ENCODE measurements around the gene KCNMB3.

- TF ChIP-seq SALL2 (tag by site-specific recombination; IDR thresholded peaks at IDR 0.05; ENCODE audit: borderline replicate concordance) (no peak), CTCF (tag by site-specific recombination; IDR thresholded peaks at IDR 0.05) (no peak), ZNF747 (tag by site-specific recombination; IDR thresholded peaks at IDR 0.05) (no peak), ZNF768 (tag by site-specific recombination; IDR thresholded peaks at IDR 0.05) (no peak), ZFP3 (tag by site-specific recombination; IDR thresholded peaks at IDR 0.05; ENCODE audit: low read depth) (no peak), HOXC10 (CRISPR knock-in tag; IDR thresholded peaks at IDR 0.05) (no peak), ZNF16 (tag by site-specific recombination; IDR thresholded peaks at IDR 0.05; ENCODE audit: low read depth) (no peak), ZNF274 (IDR thresholded peaks at IDR 0.05; ENCODE audit: low read length) (no peak), ZNF274 (tag by site-specific recombination; IDR thresholded peaks at IDR 0.05; ENCODE audit: borderline replicate concordance) (no peak), ZNF501 (tag by site-specific recombination; IDR thresholded peaks at IDR 0.05) (no peak), OVOL3 (tag by site-specific recombination; IDR thresholded peaks at IDR 0.05) (no peak), SP7 (tag by site-specific recombination; IDR thresholded peaks at IDR 0.05) (no peak)
- TF ChIP-seq, protein P1, sequence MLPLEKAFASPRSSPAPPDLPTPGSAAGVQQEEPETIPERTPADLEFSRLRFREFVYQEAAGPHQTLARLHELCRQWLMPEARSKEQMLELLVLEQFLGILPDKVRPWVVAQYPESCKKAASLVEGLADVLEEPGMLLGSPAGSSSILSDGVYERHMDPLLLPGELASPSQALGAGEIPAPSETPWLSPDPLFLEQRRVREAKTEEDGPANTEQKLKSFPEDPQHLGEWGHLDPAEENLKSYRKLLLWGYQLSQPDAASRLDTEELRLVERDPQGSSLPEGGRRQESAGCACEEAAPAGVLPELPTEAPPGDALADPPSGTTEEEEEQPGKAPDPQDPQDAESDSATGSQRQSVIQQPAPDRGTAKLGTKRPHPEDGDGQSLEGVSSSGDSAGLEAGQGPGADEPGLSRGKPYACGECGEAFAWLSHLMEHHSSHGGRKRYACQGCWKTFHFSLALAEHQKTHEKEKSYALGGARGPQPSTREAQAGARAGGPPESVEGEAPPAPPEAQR (tag by site-specific recombination; IDR thresholded peaks at IDR 0.05), result no peak
- TF ChIP-seq, protein P2, sequence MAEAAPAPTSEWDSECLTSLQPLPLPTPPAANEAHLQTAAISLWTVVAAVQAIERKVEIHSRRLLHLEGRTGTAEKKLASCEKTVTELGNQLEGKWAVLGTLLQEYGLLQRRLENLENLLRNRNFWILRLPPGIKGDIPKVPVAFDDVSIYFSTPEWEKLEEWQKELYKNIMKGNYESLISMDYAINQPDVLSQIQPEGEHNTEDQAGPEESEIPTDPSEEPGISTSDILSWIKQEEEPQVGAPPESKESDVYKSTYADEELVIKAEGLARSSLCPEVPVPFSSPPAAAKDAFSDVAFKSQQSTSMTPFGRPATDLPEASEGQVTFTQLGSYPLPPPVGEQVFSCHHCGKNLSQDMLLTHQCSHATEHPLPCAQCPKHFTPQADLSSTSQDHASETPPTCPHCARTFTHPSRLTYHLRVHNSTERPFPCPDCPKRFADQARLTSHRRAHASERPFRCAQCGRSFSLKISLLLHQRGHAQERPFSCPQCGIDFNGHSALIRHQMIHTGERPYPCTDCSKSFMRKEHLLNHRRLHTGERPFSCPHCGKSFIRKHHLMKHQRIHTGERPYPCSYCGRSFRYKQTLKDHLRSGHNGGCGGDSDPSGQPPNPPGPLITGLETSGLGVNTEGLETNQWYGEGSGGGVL (tag by site-specific recombination; IDR thresholded peaks at IDR 0.05), result no peak
- TF ChIP-seq, protein P3, sequence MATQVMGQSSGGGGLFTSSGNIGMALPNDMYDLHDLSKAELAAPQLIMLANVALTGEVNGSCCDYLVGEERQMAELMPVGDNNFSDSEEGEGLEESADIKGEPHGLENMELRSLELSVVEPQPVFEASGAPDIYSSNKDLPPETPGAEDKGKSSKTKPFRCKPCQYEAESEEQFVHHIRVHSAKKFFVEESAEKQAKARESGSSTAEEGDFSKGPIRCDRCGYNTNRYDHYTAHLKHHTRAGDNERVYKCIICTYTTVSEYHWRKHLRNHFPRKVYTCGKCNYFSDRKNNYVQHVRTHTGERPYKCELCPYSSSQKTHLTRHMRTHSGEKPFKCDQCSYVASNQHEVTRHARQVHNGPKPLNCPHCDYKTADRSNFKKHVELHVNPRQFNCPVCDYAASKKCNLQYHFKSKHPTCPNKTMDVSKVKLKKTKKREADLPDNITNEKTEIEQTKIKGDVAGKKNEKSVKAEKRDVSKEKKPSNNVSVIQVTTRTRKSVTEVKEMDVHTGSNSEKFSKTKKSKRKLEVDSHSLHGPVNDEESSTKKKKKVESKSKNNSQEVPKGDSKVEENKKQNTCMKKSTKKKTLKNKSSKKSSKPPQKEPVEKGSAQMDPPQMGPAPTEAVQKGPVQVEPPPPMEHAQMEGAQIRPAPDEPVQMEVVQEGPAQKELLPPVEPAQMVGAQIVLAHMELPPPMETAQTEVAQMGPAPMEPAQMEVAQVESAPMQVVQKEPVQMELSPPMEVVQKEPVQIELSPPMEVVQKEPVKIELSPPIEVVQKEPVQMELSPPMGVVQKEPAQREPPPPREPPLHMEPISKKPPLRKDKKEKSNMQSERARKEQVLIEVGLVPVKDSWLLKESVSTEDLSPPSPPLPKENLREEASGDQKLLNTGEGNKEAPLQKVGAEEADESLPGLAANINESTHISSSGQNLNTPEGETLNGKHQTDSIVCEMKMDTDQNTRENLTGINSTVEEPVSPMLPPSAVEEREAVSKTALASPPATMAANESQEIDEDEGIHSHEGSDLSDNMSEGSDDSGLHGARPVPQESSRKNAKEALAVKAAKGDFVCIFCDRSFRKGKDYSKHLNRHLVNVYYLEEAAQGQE (tag by site-specific recombination; IDR thresholded peaks at IDR 0.05), result no peak
Observed at GRCh38 chr3:179224584-179224983, 26.3 kb downstream of the KCNMB3 start.
